ENCODE data around the gene SCN4B. TPM values are rescaled to one million over a fixed set of nuclear protein-coding genes. Genes with fewer than 3 reads are reported as not detected.

Gene SCN4B
- total RNA-seq, 1 donor from 2014 or later, result 3.6 TPM

DNA sequence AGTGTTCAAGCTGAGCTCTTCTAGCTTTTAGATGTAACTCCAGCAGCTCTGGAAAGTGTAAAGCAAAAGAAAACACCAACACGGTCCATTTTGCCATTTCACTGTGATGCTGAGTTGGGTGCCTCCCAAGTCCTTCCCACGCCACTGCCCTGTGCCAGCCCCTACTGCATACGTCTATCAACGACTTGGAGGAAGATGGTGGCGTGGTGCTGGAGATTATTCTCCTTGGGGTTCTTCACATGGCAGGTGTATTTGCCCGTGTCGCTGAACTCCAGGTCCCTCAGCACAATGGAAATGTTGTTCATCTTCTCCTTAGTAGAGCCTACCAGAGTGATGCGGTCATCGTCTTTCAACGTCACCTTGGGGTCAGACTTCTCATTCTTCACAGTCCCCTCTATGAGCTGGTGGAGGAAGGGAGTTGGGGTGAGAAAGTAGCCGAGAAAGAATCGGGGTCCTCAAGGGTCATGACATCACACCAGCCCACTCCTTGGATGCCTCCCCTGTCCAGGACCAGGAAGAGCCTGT, 8.9 kb downstream of the SCN4B start:
- H3K36me3 ChIP-seq, result no peaks in the 10 kb centered on the region
- peaks cover 42% of the 10 kb centered on the region for H3K27me3 Mint-ChIP-seq (ENCODE audit: insufficient read depth, low read depth)
- peaks cover 7% of the 10 kb centered on the region for H3F3A ChIP-seq (ENCODE audit: low read depth)
- no peak overlapping the region for H3K27ac ChIP-seq
- DNase-seq (ENCODE audit: low spot score), result no peak
- H3K4me3 Mint-ChIP-seq, result no peak overlapping the region
- no peak overlapping the region for H3K4me2 ChIP-seq
- H2AFZ ChIP-seq (replicated peaks), result no peak overlapping the region
- no peak overlapping the region for H3K9ac ChIP-seq
- no peak overlapping the region for H3K27ac Mint-ChIP-seq
- no peaks in the 10 kb centered on the region for H4K20me1 ChIP-seq (ENCODE audit: low read depth)
- H3K4me1 Mint-ChIP-seq, result peaks cover 12% of the 10 kb centered on the region
- no peak overlapping the region for H3K4me3 ChIP-seq
- no peak for TF ChIP-seq EZH2phosphoT487 (IDR thresholded peaks at IDR 0.05)
- no peak for TF ChIP-seq EZH2 (IDR thresholded peaks at IDR 0.05)
- TF ChIP-seq, protein P1, sequence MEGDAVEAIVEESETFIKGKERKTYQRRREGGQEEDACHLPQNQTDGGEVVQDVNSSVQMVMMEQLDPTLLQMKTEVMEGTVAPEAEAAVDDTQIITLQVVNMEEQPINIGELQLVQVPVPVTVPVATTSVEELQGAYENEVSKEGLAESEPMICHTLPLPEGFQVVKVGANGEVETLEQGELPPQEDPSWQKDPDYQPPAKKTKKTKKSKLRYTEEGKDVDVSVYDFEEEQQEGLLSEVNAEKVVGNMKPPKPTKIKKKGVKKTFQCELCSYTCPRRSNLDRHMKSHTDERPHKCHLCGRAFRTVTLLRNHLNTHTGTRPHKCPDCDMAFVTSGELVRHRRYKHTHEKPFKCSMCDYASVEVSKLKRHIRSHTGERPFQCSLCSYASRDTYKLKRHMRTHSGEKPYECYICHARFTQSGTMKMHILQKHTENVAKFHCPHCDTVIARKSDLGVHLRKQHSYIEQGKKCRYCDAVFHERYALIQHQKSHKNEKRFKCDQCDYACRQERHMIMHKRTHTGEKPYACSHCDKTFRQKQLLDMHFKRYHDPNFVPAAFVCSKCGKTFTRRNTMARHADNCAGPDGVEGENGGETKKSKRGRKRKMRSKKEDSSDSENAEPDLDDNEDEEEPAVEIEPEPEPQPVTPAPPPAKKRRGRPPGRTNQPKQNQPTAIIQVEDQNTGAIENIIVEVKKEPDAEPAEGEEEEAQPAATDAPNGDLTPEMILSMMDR (IDR thresholded peaks at IDR 0.05), result no peak
- H3K9me3 Mint-ChIP-seq, result no peaks in the 10 kb centered on the region
- H3K9me3 ChIP-seq (ENCODE audit: low read depth), result no peaks in the 10 kb centered on the region
- H3K27me3 ChIP-seq, result peaks cover 62% of the 10 kb centered on the region
- H3K36me3 Mint-ChIP-seq, result no peaks in the 10 kb centered on the region
- no peaks in the 10 kb centered on the region for H3K79me2 ChIP-seq (ENCODE audit: low read depth)
- no peaks in the 10 kb centered on the region for H3K4me1 ChIP-seq

DNA sequence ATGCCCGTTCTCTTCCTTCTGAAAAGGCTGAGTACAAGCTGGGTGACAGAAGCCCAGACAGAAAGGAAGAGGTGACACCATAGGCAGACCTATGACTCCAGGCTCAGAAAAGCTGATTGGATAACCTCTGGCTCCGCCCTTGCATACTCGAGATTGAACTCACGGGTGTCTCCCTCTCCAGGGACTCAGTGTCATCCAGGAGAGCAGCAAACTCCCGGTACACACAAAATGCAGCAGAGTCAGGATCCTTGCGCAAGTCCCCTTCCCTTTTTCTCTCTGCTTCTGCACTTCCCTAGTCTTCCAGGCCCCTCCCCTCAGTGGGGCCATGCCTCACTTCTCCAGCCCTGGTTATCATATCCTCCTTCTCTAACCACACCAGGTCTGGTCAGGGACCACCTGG, 9.8 kb downstream of the SCN4B start:
- H4K20me1 ChIP-seq (ENCODE audit: low read depth), result no peaks in the 10 kb centered on the region
- no peak for DNase-seq (ENCODE audit: low spot score)
- peaks cover 53% of the 10 kb centered on the region for H3K27me3 ChIP-seq
- TF ChIP-seq EZH2 (IDR thresholded peaks at IDR 0.05), result no peak
- TF ChIP-seq, protein P1 (IDR thresholded peaks at IDR 0.05), result no peak
- TF ChIP-seq EZH2phosphoT487 (IDR thresholded peaks at IDR 0.05), result no peak
- no peaks in the 10 kb centered on the region for H3K79me2 ChIP-seq (ENCODE audit: low read depth)
- H3K27ac ChIP-seq, result no peak overlapping the region
- H3K9ac ChIP-seq, result no peak overlapping the region
- H3K36me3 ChIP-seq, result no peaks in the 10 kb centered on the region
- Mint-ChIP-seq H3K27me3 (ENCODE audit: insufficient read depth, low read depth) (peaks cover 35% of the 10 kb centered on the region), H3K36me3 (no peaks in the 10 kb centered on the region), H3K4me3 (no peak overlapping the region), H3K9me3 (no peaks in the 10 kb centered on the region), H3K27ac (no peak overlapping the region), H3K4me1 (peaks cover 12% of the 10 kb centered on the region)
- H3K4me1 ChIP-seq, result no peaks in the 10 kb centered on the region
- no peak overlapping the region for H2AFZ ChIP-seq (replicated peaks)
- no peak overlapping the region for H3K4me2 ChIP-seq
- H3F3A ChIP-seq (ENCODE audit: low read depth), result peaks cover 7% of the 10 kb centered on the region
- H3K4me3 ChIP-seq, result no peak overlapping the region
- H3K9me3 ChIP-seq (ENCODE audit: low read depth), result no peaks in the 10 kb centered on the region

DNA sequence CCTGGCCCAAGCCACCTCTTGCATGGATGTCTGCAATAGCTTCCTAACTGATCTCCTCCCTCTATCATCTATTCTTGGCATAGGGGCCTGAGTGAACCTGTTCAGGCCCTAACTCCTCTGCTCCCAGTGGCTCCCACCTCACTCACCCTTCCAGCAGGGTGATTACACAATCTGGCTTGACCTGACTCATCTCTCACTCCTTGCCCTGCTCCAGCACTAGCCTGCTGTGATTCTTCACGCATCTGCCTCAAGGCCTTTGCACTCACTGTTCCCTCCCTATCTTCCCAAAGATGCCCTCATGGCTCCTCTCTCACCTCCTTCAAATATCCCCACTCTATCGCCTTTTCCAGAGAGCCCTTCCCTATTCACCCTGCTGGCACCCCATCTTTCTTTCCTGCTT, 10.5 kb downstream of the SCN4B start:
- Histone ChIP-seq H4K20me1 (ENCODE audit: low read depth) (no peaks in the 10 kb centered on the region), H2AFZ (replicated peaks) (no peak overlapping the region), H3K27ac (no peak overlapping the region), H3K27me3 (peaks cover 46% of the 10 kb centered on the region), H3K36me3 (no peaks in the 10 kb centered on the region), H3K79me2 (ENCODE audit: low read depth) (no peaks in the 10 kb centered on the region), H3K4me2 (no peak overlapping the region), H3F3A (ENCODE audit: low read depth) (peaks cover 6% of the 10 kb centered on the region), H3K4me3 (no peak overlapping the region), H3K9ac (no peak overlapping the region), H3K4me1 (no peaks in the 10 kb centered on the region), H3K9me3 (ENCODE audit: low read depth) (no peaks in the 10 kb centered on the region)
- Mint-ChIP-seq H3K4me1 (peaks cover 8% of the 10 kb centered on the region), H3K27ac (no peak overlapping the region), H3K4me3 (no peak overlapping the region), H3K9me3 (no peaks in the 10 kb centered on the region), H3K36me3 (no peaks in the 10 kb centered on the region), H3K27me3 (ENCODE audit: insufficient read depth, low read depth) (peaks cover 30% of the 10 kb centered on the region)
- DNase-seq (ENCODE audit: low spot score), result no peak
- no peak for TF ChIP-seq EZH2phosphoT487 (IDR thresholded peaks at IDR 0.05)
- TF ChIP-seq, protein P1 (IDR thresholded peaks at IDR 0.05), result no peak
- no peak for TF ChIP-seq EZH2 (IDR thresholded peaks at IDR 0.05)

All from neural progenitor cell (in vitro differentiated cells).